ENCODE measurements around the gene RCOR1. TPM values are rescaled to one million over a fixed set of nuclear protein-coding genes. Genes with fewer than 3 reads are reported as not detected.

RCOR1 gene
- total RNA-seq, 1 experiment from 2014 or later = 33.6 TPM

- Mint-ChIP-seq H3K27me3 (ENCODE audit: insufficient read depth, unreplicated experiment) (no peaks in the 10 kb centered on the region), H3K4me3 (ENCODE audit: unreplicated experiment) (no peak overlapping the region), H3K4me1 (ENCODE audit: low read depth, unreplicated experiment) (no peaks in the 10 kb centered on the region), H3K36me3 (ENCODE audit: insufficient read depth, unreplicated experiment) (peaks cover 6% of the 10 kb centered on the region), H3K27ac (ENCODE audit: unreplicated experiment) (no peak overlapping the region), H3K9me3 (ENCODE audit: unreplicated experiment) (no peaks in the 10 kb centered on the region)
- Histone ChIP-seq H3K4me3 (ENCODE audit: low read depth, low read length) (no peak overlapping the region), H3K36me3 (ENCODE audit: control insufficient read depth, insufficient read depth, low read length) (no peaks in the 10 kb centered on the region), H3K4me1 (no peaks in the 10 kb centered on the region), H3K27me3 (replicated peaks; ENCODE audit: control insufficient read depth, insufficient read depth, low read length) (no peaks in the 10 kb centered on the region), H3K9me3 (no peaks in the 10 kb centered on the region)
- no TSS peak for BruUV-seq (replicated peaks)
- ChIA-PET CTCF (no interaction called here), POLR2A (no interaction called here)
- no peak for TF ChIP-seq CTCF (IDR thresholded peaks at IDR 0.05; ENCODE audit: insufficient read depth in 1 of 2, low read depth in 1 of 2, low read length in 1 of 2, severe bottlenecking in 1 of 2, unreplicated experiment in 1 of 2)
- intact Hi-C loops (cut with micrococcal nuclease; ENCODE audit: unreplicated experiment) = no loop called here
- no peak for DNase-seq
Observed at GRCh38 chr14:102752239-102752847, 159.9 kb downstream of the RCOR1 start.

- no peak overlapping the region for H3K27ac Mint-ChIP-seq (ENCODE audit: unreplicated experiment)
- intact Hi-C loops (cut with micrococcal nuclease; ENCODE audit: unreplicated experiment) = no loop called here
- H3K4me3 ChIP-seq (ENCODE audit: low read depth, low read length) = no peak overlapping the region
- no peaks in the 10 kb centered on the region for H3K27me3 Mint-ChIP-seq (ENCODE audit: insufficient read depth, unreplicated experiment)
- H3K4me1 Mint-ChIP-seq (ENCODE audit: low read depth, unreplicated experiment) = no peaks in the 10 kb centered on the region
- no peaks in the 10 kb centered on the region for H3K4me1 ChIP-seq
- no peaks in the 10 kb centered on the region for H3K9me3 Mint-ChIP-seq (ENCODE audit: unreplicated experiment)
- no TSS peak for BruUV-seq (replicated peaks)
- H3K4me3 Mint-ChIP-seq (ENCODE audit: unreplicated experiment) = no peak overlapping the region
- POLR2A ChIA-PET = no interaction called here
- no peaks in the 10 kb centered on the region for H3K27me3 ChIP-seq (replicated peaks; ENCODE audit: control insufficient read depth, insufficient read depth, low read length)
- H3K36me3 Mint-ChIP-seq (ENCODE audit: insufficient read depth, unreplicated experiment) = peaks cover 6% of the 10 kb centered on the region
- no peak for TF ChIP-seq CTCF (IDR thresholded peaks at IDR 0.05; ENCODE audit: insufficient read depth in 1 of 2, low read depth in 1 of 2, low read length in 1 of 2, severe bottlenecking in 1 of 2, unreplicated experiment in 1 of 2)
- H3K36me3 ChIP-seq (ENCODE audit: control insufficient read depth, insufficient read depth, low read length) = no peaks in the 10 kb centered on the region
- H3K9me3 ChIP-seq = no peaks in the 10 kb centered on the region
- CTCF ChIA-PET = no interaction called here
- no peak for DNase-seq
Observed at GRCh38 chr14:102754370-102755262, 162.2 kb downstream of the RCOR1 start.

- intact Hi-C loops (cut with micrococcal nuclease; ENCODE audit: unreplicated experiment) = no loop called here
- CTCF ChIA-PET = no interaction called here
- POLR2A ChIA-PET = no interaction called here
- no peaks in the 10 kb centered on the region for H3K27me3 ChIP-seq (replicated peaks; ENCODE audit: control insufficient read depth, insufficient read depth, low read length)
- BruUV-seq (replicated peaks) = no TSS peak
- Mint-ChIP-seq H3K4me1 (ENCODE audit: low read depth, unreplicated experiment) (no peaks in the 10 kb centered on the region), H3K27me3 (ENCODE audit: insufficient read depth, unreplicated experiment) (no peaks in the 10 kb centered on the region), H3K27ac (ENCODE audit: unreplicated experiment) (no peak overlapping the region), H3K36me3 (ENCODE audit: insufficient read depth, unreplicated experiment) (peaks cover 6% of the 10 kb centered on the region), H3K9me3 (ENCODE audit: unreplicated experiment) (no peaks in the 10 kb centered on the region), H3K4me3 (ENCODE audit: unreplicated experiment) (no peak overlapping the region)
- no peaks in the 10 kb centered on the region for H3K36me3 ChIP-seq (ENCODE audit: control insufficient read depth, insufficient read depth, low read length)
- no peaks in the 10 kb centered on the region for H3K4me1 ChIP-seq
- no peak for DNase-seq
- no peaks in the 10 kb centered on the region for H3K9me3 ChIP-seq
- no peak for TF ChIP-seq CTCF (IDR thresholded peaks at IDR 0.05; ENCODE audit: insufficient read depth in 1 of 2, low read depth in 1 of 2, low read length in 1 of 2, severe bottlenecking in 1 of 2, unreplicated experiment in 1 of 2)
- no peak overlapping the region for H3K4me3 ChIP-seq (ENCODE audit: low read depth, low read length)
Observed at GRCh38 chr14:102757646-102758045, 165.2 kb downstream of the RCOR1 start.
